Stimulated activated naive CD4-positive, alpha-beta T cell treated with Interleukin-2 at 50 U/mL for 16 hours (primary cell): ENCODE results near the gene PAPOLB.
"Not testable (repeated sequence)": the region's sequence is repeated elsewhere in the genome, so short reads cannot be mapped to it uniquely, and the experiment has no call there.

Source experiments
- DNase-seq: peaks from one replicate; lab custom pipeline; 2025; lab: John Stamatoyannopoulos, UW

PAPOLB gene

DNA sequence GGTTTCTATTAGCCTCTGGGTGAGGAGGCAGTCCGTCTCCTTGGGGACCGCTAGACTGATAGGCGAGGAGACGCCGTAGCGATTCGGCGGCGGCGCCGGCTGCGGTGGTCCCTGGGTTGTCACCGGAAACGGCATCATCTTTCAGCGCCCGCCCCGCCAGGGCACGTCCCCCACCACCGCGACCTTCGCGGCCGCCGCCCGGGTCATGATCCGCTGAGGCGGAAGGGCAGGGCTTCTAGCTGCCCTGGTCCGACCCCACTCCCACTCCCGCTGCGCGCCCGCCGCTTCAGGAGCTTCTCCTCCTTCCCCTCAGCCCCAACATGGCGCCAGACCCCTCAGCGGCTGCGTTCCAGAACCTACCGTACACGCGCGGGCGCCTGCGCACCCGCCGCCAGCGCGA is at the start of gene PAPOLB:
Gene PAPOLB, minus strand, starts transcription at position 358 of the 400 bp plus-strand sequence. Its CDS starts 220 bp downstream, at position 138.
- no peak for DNase-seq

DNA sequence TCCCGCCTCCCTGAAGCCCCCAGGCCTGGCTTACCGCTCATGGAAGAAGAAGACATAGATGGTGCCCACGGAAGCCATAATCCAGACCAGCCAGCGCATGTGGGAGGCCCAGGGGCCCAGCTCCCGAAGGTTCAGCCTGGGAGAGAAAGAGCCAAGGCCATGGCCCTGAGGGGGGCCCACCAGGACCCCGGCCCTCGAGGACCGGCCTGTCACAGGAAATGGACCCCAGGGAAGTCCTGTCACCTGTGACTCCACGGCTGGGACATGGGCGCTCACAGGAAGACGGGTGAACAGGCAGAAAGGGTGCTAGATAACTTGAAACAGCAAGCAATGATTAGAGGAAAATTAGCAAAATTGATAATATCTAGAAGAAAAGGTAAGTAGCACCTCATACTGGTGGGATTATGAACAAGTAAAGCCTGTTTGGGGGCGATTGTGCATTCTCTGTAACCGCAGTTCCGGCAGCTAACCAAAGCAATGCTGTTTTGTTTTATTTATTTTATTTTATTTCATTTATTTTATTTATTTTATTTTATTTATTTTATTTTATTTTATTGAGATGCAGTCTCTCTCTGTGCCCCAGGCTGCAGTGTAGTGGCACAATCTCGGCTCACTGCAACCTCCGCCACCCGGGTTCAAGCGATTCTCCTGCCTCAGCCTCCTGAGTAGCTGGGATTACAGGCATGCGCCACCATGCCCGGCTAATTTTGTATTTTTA is 49.4 kb upstream of the PAPOLB start:
- no peak for DNase-seq

DNA sequence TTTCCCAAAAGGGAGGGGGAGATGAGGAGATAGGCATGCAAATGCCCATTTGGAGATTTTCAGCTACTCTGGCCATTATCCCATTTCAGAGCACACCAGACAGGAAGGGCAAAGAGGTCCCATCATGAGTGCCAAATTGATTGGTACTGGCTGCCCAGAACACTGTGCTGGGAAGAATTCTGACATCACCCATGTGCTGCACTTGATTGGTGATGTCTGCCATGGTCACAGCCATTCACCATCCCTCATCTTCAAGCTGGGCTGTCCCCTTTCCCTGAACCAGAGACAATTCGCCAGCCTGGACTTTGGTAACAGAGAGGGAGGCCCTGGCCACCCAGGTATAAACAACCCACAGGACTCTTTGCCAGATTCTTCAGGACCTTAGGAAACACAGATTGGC is 44.9 kb upstream of the PAPOLB start:
- DNase-seq: no peak

DNA sequence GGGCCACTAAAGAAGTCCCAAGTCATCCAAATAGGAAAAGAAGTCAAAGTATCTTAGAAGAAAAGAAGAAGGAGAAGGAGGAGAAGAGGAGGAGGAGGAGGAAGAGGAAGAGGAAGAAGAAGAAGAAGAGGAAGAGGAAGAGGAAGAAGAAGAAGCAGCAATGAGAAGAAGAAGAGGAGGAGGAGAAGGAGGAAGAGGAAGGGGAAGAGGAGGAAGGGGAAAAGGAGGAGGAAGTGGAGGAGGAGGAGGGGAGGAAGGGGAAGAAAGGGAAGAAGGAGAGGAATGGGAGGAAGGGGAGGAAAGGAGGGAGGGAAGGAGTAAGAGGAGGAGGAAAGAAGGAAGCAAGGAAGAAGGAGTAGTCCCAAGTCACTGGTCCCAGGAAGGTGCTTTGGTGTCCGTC is 43.3 kb upstream of the PAPOLB start:
- DNase-seq: no peak

DNA sequence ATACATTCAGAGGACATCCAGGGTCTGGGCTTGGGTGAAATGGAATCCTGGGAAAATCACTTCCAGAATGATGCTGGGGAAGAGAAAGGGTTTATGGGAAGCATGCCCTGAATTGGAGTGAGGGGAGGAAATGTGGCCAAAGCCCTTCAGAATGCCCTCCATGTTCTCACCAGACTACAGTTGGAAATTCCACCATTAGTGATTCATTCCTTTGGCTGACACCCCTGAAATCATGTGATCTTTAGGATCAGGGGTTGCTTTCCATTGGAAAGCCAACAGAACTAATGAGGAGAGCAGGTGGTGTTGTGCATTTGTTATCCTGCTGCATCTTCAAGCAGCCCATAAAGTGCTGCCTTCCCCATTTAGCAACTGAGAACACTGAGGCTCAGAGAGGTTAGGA is 42.5 kb upstream of the PAPOLB start:
- no peak for DNase-seq

DNA sequence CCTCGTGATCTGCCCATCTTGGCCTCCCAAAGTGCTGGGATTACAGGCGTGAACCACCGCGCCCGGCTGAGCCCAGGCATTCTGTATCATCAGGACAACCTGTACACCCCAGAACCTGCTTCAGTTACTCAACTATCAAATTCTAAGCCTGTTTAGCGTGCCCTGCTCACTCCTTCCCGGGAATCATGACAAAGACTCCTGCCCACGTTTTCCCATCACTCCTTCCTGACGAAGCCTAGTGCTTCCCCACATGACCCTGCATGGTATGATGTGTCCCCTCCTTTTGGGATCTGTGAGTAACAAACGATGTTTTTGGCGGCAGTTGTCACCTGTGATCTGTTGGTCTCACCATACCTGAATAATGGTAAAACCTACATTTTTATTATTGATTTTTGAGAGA is 33.9 kb upstream of the PAPOLB start:
- DNase-seq: no peak

DNA sequence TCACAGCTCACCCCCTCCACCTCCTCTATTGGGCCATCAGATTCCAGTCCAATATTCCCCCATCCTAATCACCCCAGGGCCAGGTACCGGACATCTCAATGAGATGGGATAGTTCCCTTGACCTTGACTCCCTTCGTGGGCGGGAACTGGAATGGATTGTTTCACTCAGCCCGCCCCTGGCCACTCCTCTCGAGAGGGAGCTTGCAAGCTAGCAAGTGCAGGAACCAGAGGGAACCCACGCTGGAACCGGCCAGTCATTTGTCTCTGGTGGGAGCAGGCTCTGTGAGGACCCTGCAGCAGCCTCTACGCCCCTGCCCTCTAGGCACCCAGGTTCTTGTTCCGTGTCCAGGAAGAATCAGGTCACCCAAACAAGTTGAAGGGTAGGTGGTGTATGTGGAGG is 32.7 kb upstream of the PAPOLB start:
- DNase-seq: no peak

DNA sequence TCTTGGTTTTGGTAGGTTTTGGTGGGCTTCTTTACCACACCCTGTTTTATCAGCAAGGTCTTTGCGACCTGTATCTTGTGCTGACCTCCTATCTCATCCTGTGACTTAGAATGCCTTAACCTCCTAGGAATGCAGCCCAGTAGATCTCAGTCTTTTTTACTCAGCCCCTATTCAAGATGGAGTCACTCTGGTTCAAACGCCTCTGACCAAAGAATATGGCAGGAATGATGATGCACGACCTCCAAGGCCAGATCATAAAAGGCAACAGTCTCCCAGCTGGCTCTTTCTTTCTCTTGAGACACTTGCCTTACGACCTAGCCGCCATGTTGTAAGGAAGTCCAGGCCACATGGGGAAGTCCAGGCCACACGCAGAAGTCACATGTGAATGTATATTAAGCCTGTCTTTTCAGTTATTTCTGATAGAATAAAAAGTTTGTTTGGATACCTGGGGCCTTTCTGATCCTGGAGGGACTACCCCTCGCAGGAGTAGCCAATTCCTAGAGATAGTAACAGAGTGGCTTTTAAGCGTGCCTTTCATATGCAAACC is 32.2 kb upstream of the PAPOLB start:
- no peak for DNase-seq

DNA sequence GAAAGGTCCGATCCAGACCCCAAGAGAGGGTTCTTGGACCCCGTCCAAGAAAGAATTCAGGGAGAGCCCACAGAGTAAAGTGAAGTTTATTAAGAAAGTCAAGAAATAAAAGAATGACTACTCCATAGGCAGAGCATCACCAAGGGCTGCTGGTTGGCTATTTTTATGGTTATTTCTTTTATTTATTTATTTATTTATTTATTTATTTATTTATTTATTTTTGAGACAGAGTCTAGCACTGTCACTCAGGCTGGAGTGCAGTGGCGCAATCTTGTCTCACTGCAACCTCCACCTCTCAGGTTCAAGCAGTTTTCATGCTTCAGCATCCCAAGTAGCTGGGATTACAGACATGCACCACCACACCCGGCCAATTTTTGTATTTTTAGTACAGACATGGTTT is 31.4 kb upstream of the PAPOLB start:
- DNase-seq: not testable (repeated sequence)

DNA sequence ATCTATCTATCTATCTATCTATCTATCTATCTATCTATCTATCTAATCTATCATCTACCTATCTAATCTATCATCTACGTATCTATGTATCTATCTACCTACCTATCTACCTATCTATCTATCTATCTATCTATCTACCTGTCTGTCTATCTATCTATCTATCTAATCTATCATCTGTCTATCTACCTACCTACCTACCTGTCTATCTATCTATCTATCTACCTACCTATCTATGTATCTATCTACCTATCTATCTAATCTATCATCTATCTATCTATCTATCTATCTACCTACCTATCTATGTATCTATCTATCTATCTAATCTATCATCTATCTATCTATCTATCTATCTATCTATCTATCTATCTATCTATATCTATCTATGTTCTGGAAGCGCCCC is 29.7 kb upstream of the PAPOLB start:
- DNase-seq: not testable (repeated sequence)

DNA sequence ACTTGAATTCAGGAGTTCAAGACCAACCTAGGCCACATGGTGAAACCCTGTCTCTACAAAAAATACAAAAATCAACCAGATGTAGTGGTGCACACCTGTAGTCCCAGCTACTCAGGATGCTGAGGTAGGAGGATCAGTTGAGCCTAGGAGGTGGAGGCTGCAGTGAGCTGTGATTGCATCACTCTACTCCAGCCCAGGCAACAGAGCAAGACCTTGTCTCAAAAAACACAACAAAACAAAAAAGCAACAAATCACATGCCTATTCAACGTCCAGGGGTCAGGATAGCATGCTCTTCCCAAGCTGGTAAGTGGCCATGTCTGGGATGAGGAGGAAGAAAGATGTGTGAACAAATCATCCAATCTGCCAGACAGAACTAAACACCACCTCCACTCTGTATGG is 27.9 kb upstream of the PAPOLB start:
- no peak for DNase-seq

DNA sequence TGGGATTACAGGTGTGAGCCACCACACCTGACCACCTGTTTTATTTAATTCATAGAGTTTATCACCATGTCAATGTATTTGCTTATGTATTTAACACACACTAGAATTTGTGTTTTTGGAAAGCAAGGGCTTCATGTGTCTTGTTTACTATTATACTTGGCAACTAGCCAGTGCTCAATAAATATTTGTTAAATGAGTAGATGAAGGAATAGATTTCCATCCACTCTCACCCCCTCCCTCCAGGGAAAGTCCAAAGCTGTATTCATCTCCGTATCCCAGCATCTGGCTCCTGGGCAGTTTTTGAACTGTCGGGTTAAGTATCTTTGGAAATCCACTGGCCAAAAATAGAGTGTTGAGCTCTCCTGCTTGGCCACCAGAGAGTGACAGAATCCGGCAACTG is 26.3 kb upstream of the PAPOLB start:
- no peak for DNase-seq

DNA sequence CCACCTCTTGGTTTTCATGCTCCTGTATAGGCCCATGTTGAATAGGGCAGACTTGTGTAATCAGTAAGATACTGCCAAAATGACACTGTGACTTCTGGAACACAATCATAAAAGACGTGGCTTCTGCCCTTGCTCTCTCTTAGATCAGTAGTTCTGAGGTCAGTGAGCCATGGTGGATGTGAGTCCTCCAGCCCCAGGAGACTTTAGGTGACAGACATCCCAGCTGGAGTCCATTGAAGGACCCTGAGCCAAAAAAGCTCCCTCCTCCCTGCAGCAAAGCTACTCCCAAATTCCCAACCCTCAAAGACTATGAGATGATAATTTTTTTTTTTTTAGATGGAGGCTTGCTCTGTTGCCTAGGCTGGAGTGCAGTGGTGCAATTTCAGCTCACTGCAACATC is 24.8 kb upstream of the PAPOLB start:
- no peak for DNase-seq

DNA sequence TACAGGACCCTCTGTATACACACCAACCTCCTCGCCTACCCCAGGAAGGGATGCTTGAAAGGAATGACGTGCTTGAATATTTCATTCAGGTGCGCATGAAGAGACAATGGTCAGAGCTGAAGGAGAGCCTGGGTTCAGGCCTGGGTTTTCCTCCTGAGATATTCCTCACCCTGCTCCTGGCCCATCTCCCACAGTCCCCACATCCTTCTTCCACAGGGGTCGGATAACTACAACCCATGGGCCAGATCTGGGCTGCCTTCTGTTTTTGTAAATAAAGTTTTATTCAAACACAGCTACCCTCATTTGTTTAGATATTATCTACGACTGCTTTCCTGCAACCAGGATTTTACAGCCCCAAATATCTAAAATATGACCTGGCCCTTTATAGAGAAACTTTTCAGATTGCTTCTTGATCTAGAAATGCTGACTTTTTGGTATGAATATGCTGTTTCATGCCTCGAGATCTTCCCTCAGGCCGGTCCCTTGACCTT is 23.5 kb upstream of the PAPOLB start:
- no peak for DNase-seq

DNA sequence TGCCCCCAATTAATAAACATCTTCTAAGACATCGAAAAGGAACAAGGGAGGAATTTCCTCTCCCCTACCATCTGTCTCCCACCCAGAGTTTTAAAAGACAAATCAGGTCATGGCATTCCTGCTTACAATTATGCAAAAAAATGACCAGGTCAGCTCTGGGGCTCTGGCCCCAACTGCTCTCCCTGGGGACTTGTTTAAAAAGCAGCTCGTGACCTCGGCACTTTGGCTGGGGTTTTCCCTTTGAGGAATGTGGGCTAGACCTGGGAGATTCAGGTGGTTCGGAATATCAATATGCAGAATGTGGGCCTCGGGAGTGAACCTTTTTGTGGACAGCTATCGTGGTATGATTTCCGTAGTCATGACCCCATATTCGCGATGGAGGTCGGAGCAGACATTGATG is 22.3 kb upstream of the PAPOLB start:
- no peak for DNase-seq

DNA sequence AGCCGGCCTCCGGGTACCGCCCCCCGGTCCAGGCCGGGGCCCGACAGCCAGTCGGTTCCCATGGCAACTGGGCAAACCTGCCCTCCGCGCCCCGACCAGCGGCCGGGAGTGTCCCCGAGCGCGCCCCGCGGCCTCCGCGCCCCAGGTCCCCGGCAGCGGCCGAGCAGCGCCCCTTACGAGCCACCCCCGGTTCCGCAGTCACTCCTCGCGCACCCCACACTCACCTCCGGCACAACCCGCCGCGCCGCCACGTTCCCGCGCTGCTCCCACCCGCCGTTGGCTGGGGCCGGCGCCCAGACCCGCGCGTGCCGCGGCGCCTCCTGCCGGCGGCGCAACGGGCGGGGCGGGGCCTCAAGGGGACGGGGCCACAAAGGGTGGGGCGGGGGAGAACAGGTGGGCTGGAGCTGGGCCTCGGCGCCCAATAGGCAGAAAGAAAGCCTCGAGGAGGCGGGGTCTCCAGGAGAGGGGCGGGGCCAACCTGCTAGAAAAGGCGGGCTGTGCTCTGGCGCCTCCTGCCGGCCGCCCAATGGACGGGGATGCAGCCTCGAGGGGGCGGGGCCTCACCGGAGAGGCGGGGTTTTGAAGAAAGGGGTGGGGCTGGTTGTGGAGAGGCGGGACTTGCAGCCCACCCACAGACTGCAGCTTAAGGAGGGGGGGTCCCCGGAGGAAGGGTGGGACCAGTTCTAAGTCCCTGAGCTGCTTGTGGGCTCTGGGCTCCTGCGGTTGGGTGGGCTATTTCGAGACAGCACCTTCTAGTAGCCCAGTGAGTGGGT is 21.7 kb upstream of the PAPOLB start, which contains the start of gene RADIL:
Gene RADIL, minus strand, starts transcription at position 345 of the 773 bp plus-strand sequence. CDS start 5,577 bp downstream, outside the sequence.
- DNase-seq: peak; percentile 75

DNA sequence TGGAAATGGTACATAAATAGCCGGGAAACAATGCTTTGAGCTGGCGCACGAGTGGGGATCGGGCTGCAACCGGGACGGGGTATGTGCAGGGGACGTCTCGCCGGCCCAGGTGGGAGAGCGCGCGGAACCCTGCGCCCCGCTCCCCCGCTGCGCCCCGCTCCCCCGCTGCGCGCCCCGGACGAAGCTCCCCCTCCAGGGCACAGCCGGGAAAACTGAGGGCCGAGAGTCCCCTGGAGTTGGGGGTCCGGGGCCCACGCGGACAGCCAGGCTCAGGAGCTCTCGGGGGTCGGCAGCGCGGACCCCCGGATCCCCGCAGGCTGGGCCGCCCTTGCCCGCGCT is 21.2 kb upstream of the PAPOLB start:
- no peak for DNase-seq

DNA sequence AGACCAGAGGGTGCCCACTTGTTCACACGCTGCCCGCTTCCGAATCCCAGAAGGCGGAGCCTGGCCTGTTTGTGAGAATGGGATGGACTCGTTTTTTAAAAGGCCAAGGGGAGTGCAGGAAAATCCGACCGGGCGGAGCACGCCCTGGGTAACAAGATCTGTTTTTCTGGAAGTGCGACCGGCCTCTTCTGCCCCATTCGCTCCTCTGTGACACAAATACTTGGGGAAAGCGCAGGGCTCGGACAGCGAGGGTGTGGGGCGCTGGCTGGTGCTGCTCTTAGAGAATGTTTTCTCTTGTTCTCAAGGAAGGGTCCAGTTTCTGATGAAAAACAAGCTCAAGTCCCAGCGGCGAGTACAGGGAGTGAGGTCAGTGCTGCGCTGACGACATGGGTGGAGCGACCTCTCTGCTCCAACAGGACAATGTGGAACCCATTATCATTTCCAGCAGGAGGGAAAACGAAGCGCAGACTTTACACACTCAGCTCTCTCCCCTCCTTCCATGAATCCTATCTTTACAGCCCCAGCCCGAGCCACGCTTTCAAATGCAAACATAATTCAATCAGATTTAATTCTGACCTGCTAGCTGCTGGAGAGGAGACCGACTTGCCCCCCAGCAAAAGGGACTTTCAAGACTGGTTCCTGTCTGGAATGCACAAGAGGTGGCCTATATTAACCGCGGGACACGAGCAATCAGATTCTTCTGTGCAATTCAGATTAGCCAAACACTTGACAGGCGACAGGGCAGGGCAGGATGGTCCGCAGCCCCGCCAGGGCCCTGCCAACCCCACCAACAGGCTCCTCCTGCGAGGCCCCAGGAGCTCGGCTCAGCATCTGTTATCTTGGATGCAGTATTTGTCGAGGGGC is 20.6 kb upstream of the PAPOLB start:
- DNase-seq: no peak

DNA sequence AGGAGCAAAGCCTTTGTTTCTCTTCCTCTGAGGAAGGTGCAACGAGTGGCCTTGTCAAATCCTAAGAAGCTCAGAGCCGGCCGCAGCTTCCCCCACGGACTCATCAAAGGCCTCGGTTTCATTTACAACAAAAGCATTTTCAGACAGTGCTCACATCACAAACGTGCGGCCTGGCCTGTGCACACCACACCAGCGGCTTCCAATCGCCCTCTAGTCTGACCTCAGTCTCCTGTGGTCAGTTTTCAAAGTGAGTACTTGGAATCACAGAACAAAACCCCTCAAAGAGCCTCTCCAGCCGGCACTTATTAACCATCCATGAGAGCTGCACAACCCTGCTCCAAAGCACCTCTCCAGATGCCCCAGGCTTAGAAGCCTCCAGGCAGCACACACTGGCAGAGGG is 18.4 kb upstream of the PAPOLB start:
- no peak for DNase-seq

DNA sequence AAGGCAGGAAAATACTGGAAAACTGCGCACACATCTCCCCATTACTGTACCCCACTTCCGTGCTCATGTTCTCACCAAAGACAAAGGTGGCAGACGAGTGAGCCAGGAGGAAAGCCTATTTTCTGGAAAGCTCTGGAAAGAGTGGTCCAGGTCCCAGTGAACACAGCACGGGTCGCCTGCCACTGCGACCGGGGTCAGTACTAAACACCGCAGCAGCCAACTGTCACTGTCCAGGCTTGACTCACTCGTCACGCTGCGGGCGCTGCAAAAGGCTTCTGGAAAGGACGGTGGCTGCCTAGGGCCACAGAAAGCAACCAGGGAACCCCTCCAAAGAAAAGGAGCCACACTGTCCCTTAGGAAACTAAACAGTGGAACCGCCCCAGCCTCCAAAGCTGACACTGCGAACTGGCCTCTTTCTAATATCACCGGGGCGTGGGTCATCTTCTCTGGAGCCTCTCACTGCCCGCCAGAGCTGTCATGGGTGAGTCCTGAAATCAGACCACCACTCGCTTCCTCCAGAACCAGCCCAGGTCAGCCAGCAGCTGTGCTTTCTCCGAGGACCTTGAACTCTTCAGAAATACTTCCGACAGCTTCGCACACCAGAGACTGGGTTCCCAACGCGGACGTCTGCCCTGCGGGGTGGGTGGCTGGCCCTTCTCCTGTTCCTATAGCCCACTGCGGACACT is 17.7 kb upstream of the PAPOLB start:
- DNase-seq: no peak
